ENCODE data around the gene ZNF682.

GRCh38 chr19:20066861-20067260 lies 27.6 kb upstream of the ZNF682 start:
- TF ChIP-seq EZH2phosphoT487 (IDR thresholded peaks at IDR 0.05; ENCODE audit: borderline replicate concordance) (no peak), POLR2A (IDR thresholded peaks at IDR 0.05; ENCODE audit: borderline replicate concordance, extremely low read depth, insufficient read depth, insufficient read length) (no peak), YY1 (IDR thresholded peaks at IDR 0.05; ENCODE audit: extremely low read depth, insufficient replicate concordance, low read depth, low read length) (no peak), SIN3A (IDR thresholded peaks at IDR 0.05; ENCODE audit: low read depth) (no peak), POLR2AphosphoS5 (IDR thresholded peaks at IDR 0.05; ENCODE audit: low read depth, low read length) (no peak), EZH2 (IDR thresholded peaks at IDR 0.05) (no peak), ZFX (IDR thresholded peaks at IDR 0.05) (no peak), SRF (IDR thresholded peaks at IDR 0.05; ENCODE audit: low read depth) (no peak), ZNF274 (IDR thresholded peaks at IDR 0.05; ENCODE audit: low read depth, low read length) (no peak), TCF7L2 (IDR thresholded peaks at IDR 0.05; ENCODE audit: borderline replicate concordance, extremely low read depth, insufficient read depth, insufficient read length) (no peak), JUND (IDR thresholded peaks at IDR 0.05) (no peak), MAX (IDR thresholded peaks at IDR 0.05) (no peak)
- TF ChIP-seq, protein P1, sequence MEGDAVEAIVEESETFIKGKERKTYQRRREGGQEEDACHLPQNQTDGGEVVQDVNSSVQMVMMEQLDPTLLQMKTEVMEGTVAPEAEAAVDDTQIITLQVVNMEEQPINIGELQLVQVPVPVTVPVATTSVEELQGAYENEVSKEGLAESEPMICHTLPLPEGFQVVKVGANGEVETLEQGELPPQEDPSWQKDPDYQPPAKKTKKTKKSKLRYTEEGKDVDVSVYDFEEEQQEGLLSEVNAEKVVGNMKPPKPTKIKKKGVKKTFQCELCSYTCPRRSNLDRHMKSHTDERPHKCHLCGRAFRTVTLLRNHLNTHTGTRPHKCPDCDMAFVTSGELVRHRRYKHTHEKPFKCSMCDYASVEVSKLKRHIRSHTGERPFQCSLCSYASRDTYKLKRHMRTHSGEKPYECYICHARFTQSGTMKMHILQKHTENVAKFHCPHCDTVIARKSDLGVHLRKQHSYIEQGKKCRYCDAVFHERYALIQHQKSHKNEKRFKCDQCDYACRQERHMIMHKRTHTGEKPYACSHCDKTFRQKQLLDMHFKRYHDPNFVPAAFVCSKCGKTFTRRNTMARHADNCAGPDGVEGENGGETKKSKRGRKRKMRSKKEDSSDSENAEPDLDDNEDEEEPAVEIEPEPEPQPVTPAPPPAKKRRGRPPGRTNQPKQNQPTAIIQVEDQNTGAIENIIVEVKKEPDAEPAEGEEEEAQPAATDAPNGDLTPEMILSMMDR (IDR thresholded peaks at IDR 0.05 in 2 of 3, conservative IDR thresholded peaks at IDR 0.05 in 1 of 3; ENCODE audit: borderline replicate concordance in 1 of 3, insufficient read depth in 1 of 3, low read depth in 2 of 3, low read length in 2 of 3) = no peak
- TF ChIP-seq, protein P2, sequence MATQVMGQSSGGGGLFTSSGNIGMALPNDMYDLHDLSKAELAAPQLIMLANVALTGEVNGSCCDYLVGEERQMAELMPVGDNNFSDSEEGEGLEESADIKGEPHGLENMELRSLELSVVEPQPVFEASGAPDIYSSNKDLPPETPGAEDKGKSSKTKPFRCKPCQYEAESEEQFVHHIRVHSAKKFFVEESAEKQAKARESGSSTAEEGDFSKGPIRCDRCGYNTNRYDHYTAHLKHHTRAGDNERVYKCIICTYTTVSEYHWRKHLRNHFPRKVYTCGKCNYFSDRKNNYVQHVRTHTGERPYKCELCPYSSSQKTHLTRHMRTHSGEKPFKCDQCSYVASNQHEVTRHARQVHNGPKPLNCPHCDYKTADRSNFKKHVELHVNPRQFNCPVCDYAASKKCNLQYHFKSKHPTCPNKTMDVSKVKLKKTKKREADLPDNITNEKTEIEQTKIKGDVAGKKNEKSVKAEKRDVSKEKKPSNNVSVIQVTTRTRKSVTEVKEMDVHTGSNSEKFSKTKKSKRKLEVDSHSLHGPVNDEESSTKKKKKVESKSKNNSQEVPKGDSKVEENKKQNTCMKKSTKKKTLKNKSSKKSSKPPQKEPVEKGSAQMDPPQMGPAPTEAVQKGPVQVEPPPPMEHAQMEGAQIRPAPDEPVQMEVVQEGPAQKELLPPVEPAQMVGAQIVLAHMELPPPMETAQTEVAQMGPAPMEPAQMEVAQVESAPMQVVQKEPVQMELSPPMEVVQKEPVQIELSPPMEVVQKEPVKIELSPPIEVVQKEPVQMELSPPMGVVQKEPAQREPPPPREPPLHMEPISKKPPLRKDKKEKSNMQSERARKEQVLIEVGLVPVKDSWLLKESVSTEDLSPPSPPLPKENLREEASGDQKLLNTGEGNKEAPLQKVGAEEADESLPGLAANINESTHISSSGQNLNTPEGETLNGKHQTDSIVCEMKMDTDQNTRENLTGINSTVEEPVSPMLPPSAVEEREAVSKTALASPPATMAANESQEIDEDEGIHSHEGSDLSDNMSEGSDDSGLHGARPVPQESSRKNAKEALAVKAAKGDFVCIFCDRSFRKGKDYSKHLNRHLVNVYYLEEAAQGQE (IDR thresholded peaks at IDR 0.05; ENCODE audit: low read depth) = no peak
